ENCODE data around the gene CHD9.
"Not testable (repeated sequence)": the region's sequence is repeated elsewhere in the genome, so short reads cannot be mapped to it uniquely, and the experiment has no call there.

The CHD9 gene

DNA sequence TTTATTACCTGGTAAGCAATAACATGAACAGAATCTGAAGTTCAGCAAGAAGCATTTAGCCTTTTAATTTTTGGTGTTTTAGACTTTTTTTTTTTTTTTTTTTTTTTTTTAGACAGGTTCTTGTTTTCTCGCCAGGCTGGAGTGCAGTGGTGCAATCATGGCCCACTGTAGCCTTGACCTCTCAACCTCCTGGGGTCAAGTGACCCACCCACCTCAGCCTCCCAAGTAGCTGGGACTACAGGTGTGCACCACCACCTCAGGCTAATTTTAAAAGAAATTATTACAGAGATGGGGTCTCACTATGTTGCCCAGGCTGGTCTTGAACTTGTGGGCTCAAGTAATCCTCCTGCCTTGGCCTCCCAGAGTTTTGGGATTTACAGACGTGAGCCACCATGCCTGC, 206.5 kb downstream of the CHD9 start:
- in situ Hi-C loops (cut with HindIII; ENCODE audit: low sequenced_read_pairs), result loop anchor here (5.0 kb wide), 1 partner anchor 204 kb away; no protein-coding TSS in a partner anchor

DNA sequence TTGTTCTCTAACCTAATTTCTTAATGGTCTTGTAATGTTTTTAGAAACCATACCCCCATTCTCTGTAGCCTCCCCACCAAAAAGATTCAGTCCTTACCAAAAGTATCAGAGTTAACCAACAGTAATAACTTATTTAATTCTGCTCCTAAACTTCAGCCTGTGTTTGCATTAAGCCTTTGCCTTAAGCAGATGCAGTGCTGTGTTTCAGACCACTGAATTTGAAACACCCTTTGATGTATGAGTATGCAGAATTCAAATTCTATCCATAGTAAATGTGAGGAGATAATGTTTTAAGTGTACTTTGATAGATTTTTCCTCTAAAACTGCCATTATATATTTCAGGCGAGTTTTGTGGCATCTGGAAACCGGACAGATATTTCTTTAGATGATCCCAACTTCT, 207.9 kb downstream of the CHD9 start:
- in situ Hi-C loops (cut with HindIII; ENCODE audit: low sequenced_read_pairs), result loop anchor here (5.0 kb wide), 1 partner anchor 205 kb away; no protein-coding TSS in a partner anchor

DNA sequence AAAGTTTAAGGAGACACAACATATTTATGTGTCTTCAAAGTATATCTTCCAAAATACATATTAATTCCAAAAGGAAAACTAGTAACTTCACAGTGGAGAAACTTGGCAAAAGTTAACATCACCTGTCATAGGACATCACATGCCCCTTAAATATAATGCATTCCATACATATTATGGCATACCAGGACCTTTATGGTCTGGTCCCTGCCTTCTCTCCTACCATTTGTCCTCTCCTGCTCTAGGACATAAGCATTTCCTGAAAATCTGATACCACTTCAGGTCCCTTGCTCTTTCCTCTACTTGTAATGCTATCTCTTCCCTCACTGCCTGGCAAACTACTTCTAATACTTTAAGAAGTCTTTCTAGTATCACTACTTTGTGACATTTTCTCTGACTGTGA, 211.4 kb downstream of the CHD9 start:
- in situ Hi-C loops (cut with HindIII; ENCODE audit: low sequenced_read_pairs), result no loop called here

DNA sequence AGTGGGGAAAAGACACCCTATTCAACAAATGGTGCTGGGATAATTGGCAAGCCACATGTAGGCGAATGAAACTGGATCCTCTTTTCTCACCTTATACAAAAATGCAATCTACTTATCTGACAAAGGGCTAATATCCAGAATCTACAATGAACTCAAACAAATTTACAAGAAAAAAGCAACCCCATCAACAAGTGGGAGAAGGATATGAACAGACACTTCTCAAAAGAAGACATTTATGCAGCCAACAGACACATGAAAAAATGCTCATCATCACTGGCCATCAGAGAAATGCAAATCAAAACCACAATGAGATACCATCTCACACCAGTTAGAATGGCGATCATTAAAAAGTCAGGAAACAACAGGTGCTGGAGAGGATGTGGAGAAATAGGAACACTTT, 223.7 kb downstream of the CHD9 start:
- in situ Hi-C loops (cut with HindIII; ENCODE audit: low sequenced_read_pairs), result not testable (repeated sequence)

DNA sequence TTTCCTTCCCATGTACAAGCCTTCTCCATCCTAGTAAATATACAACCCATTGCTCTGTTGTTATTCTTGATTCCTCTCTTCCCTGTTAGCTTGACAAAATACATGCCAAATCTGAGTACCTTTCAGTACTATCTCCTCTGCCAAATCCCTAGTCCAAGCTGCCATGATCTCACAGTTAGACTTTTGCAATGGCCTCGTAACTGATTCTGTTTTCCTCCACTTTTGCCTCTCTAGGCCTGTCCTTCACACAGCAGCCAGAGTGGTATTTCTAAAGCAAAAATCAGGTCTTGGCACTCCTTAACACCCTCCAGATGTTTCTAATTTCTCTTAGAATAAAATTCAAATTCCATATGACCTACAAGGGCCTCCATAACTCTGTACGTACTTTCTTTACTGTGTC, 226.5 kb downstream of the CHD9 start:
- in situ Hi-C loops (cut with HindIII; ENCODE audit: low sequenced_read_pairs), result no loop called here

DNA sequence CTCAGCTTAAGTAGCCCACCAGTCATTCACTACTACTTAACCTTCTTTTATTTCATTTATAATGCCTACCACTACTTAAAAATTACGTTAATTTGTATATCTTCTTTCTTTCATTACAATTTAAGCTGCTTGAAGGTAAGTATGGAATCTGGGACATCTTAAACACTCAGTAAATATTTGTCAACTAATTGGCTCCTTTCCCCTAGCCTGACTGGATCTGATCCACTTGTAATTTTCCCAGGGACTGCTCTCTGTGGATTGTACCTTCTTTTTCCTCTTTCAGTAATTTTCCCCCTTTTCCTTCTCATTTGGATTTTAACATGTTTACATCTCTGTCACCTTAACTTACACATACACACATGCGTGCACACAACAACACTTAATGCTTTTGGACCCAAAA, 227.1 kb downstream of the CHD9 start:
- in situ Hi-C loops (cut with HindIII; ENCODE audit: low sequenced_read_pairs), result no loop called here

DNA sequence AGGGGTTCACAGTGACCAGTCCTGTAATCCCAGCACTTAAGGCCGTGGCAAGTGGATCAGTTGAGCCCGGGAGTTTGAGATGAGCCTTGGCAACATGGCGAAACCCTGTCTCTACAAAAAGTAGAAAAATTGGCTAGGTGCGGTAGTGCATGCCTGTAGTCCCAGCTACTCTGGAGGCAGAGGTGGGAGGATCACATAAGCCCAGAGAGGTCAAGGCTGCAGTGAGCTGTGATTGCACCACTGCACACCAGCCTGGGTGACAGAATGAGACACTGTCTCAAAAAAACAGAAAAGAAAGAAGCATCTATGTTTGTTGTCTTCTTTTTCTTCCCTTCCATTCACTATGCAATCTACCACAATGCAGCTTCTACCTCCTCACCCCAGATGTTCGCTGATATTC, 227.5 kb downstream of the CHD9 start:
- in situ Hi-C loops (cut with HindIII; ENCODE audit: low sequenced_read_pairs), result no loop called here

DNA sequence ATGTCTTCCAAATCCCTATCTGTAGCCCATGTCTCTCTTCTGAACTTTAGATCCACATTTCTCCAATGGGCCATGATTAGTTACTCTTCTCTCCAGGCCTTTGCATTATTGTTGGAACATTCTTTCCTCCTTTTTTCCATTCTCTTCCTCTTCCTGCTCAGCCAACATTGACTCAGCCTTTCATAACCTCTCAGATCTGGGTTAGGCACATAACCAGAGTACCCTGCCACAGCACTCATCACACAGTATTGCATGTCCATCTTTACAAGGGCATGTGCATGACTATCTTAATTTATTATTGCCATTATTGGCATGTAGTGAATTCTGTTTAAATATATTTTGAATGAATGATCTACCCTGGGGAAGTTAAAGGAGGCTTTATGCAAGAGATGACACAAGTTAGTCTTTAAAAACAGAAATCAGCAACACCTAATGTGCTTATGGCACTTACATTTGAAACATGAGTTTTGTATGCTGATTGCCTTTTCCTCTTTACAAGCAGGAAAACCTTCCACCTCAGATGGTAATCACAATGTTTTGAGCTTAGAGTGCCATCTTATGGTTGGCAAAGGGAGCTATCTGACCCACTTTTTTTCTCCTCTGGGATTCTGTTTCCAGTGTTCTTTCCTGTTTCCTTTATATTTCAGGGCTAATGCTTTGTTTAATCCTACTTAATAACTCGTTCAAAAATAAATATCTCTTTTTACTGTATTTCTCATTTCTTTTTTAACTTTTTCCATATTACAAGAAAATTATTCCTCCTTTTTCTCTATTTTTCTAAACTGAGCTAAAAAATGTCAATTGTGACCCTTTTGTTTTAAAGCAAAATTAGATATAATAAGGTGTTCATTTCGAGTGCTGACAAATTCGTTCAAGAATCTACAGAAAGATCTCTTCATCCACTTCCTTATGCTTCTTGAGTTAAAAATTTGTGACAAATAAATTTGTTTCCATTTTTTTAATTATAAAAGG, 228.5 kb downstream of the CHD9 start:
- in situ Hi-C loops (cut with HindIII; ENCODE audit: low sequenced_read_pairs), result no loop called here

DNA sequence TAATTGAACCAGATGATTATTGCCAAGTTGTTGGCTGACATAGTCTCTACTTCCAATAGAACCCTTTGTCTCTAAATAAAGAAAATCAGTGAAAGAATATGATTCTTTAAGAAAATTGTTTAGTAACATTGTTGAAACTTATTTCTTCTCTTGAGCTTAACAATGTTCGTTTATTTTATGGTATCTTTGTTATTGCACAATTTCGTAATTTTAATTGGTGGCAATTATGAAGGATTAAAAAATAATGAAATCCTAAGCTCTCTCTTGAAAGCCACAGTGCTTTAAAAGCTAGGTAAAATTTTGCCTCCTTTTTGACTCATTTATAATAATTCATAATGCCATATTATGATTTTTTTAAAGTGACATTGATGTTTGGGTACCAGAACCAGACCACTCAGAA, 230.4 kb downstream of the CHD9 start:
- in situ Hi-C loops (cut with HindIII; ENCODE audit: low sequenced_read_pairs), result no loop called here

DNA sequence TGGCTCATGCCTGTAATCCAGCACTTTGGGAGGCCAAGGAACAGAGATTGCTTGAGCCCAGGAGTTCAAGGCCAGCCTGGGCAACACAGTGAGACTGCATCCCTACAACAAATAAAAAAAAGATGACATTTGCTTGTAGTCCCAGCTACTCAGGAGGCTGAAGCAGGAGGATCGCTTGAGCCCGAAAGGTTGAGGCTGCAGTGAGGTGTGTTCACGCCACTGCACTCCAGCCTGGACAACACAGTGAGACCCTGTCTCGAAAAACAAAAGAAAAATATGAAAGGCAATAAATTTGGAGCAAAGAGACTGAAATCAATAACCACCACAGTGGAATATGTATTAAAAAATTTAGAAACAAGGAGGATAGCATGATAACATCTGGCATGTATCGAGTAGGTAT, 235.7 kb downstream of the CHD9 start:
- in situ Hi-C loops (cut with HindIII; ENCODE audit: low sequenced_read_pairs), result loop anchor here (5.0 kb wide), 1 partner anchor 217 kb away; no protein-coding TSS in a partner anchor

DNA sequence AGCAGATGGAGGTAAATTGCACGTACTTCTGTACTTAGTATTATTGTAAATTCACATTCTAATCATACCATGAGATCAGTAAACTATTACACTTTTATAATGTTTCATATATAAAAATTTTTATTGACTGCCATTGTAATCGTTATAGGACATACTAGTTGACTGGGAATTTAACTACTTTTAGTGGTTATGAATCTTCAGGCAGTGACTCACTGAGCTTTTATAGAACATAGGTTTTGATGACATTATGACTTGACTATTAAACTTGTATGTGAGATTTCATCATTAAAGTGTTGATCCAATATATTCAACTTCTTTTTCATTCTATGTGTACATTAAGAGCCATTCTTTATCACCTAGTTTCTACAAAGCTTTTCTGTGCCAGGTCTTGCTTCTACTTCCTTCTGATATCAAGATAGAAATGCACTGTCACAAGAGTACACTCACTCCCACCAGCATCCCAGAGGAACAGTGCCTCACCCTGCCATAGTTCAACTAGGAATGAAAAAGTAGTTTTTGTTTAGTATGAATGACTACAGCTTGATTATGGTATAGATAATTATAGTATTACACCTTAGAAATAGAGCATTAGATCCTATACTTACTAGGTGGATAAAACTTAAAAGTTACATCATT, 237.1 kb downstream of the CHD9 start:
- in situ Hi-C loops (cut with HindIII; ENCODE audit: low sequenced_read_pairs), result loop anchor here (5.0 kb wide), 1 partner anchor 215 kb away; no protein-coding TSS in a partner anchor

DNA sequence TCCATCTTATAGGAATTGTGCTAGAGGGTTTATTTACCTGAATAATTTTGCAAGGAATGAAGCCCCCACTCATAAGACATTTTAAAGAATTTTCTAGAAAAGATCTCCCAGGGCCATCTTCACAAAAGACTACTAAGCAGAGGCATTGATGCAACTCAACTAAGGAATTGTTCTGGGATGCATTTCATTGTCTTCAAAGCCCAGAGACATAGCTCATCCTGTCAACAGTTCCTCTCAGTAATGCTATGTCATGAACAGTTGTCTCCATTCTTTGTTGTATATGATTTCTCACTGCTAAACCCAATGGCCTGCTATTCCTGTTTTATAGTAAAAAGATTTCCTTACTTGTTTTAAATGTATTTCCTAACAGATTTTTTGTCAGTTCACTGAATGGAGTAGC, 242.7 kb downstream of the CHD9 start:
- in situ Hi-C loops (cut with HindIII; ENCODE audit: low sequenced_read_pairs), result no loop called here

DNA sequence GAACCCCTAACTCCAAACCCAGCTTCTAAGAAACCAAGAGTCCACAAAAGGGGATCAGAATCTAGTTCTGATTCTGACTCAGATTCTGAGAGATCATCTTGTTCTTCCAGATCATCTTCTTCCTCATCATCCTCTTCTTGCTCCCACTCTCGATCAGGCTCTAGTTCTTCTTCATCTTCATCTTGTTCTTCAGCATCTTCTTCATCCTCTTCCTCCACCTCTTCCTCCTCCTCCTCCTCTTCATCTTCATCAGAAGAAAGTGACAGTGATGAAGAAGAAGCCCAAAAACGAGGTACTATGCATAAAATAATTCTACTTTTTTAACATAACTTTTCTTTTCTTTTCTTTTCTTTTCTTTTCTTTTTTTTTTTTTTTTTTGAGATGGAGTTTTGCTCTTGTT, 249.5 kb downstream of the CHD9 start:
- in situ Hi-C loops (cut with HindIII; ENCODE audit: low sequenced_read_pairs), result no loop called here

DNA sequence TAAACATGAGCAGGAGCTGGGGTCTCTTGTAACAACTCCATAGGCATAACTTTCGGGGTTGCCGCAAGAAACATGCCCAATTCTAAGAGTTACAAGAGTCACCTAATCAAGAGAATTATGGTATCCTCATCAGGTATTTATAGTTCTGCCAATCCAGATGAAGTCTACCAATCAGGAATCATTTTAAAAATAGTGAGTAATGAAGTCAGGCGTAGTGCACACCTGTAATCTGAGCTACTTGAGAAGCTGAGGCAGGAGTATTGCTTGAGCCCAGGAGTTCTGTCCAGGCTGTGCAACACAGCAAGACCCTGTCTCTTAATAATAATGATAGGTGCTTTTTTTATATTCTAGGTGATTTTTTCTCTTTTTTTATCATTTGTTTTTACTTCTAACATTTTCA, 251.0 kb downstream of the CHD9 start:
- in situ Hi-C loops (cut with HindIII; ENCODE audit: low sequenced_read_pairs), result no loop called here

DNA sequence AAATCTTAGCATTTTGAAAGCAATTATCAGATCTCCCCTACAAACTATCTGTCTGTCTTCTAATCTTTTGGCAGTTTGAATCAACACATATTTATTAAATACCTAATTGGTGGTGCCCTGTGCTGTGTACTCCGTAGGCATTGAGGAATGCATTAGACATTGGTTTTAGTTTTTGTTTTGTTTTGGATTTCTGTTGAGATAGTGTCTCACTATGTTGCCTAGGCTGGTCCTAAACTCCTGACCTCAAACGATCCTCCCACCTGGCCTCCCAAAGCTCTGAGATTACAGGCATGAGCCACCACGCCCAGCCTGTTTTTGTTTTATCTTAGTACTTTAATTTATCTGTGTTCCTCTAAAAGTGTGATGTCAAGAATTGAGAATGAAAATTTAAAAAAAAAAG, 254.7 kb downstream of the CHD9 start:
- in situ Hi-C loops (cut with HindIII; ENCODE audit: low sequenced_read_pairs), result no loop called here

DNA sequence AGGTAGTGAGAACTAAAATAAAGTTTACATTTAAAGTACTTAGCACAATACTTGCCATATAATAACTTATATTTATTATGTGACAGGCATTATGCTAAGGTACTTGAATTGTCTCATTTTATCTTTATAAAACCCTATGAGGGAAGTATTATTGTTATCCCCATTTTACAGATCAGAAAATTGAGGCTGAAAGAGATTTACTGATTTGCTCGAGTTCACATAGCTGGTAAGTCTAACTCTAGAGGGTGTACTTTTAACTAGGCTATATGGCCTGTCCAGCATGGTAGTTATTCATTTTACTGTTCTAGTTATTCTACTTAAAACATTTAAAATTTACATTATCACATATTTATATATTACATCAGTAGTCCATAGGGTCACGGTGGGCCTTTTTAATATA, 266.2 kb downstream of the CHD9 start:
- in situ Hi-C loops (cut with HindIII; ENCODE audit: low sequenced_read_pairs), result no loop called here

DNA sequence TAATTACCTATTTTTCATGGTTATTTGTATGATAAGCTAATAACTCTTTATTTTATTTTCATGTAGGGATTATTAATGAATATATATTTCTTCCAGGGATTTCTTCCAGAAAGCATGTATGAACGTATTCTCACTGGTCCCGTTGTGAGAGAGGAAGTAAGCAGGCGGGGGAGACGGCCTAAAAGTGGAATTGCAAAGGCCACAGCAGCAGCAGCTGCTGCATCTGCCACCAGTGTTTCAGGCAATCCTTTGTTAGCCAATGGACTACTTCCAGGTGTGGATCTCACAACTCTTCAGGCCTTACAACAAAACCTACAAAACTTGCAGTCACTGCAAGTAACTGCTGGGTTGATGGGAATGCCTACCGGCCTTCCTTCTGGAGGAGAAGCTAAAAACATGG, 269.1 kb downstream of the CHD9 start:
- in situ Hi-C loops (cut with HindIII; ENCODE audit: low sequenced_read_pairs), result no loop called here

DNA sequence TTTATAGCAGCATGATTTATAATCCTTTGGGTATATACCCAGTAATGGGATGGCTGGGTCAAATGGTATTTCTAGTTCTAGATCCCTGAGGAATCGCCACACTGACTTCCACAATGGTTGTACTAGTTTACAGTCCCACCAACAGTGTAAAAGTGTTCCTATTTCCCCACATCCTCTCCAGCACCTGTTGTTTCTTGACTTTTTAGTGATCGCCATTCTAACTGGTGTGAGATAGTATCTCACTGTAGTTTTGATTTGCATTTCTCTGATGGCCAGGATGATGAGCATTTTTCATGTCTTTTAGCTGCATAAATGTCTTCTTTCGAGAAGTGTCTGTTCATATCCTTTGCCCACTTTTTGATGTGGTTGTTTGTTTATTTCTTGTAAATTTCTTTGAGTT, 276.2 kb downstream of the CHD9 start:
- in situ Hi-C loops (cut with HindIII; ENCODE audit: low sequenced_read_pairs), result not testable (repeated sequence)

DNA sequence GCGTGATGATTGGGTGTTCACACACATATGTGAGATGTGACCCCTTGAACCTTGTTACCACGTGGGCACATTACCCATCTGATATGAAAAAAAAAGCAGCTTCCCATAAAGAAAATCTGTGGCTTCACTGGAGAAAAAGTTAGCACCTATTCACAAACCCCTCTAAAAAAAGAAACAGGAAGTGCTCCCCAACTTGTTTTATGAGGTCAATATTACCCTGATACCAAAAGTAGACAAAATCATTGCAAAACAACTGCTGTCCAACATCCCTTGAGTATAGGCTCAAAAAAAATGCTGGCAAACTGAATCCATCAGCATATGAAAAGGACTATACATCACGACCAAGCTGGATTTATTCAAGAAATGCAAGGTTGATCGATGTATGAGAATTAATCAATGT, 279.8 kb downstream of the CHD9 start:
- in situ Hi-C loops (cut with HindIII; ENCODE audit: low sequenced_read_pairs), result no loop called here

DNA sequence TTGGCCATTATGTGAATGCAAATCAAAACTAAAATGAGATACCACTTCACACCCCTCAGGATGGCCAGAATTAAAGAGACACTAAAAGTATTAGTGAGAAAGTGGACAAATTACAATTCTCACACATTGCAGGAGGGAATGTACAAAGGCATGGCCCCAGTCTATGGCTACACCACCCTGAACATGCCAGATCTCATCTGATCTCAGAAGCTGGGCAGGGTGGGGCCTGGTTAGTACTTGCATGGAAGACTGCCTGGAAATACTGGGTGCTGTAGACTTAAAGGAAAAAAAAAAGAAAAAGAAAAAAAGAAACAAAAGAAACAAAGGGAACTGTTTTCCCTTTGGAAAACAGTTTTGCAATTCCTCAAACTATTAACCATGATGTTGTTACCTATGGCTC, 282.5 kb downstream of the CHD9 start:
- in situ Hi-C loops (cut with HindIII; ENCODE audit: low sequenced_read_pairs), result no loop called here

DNA sequence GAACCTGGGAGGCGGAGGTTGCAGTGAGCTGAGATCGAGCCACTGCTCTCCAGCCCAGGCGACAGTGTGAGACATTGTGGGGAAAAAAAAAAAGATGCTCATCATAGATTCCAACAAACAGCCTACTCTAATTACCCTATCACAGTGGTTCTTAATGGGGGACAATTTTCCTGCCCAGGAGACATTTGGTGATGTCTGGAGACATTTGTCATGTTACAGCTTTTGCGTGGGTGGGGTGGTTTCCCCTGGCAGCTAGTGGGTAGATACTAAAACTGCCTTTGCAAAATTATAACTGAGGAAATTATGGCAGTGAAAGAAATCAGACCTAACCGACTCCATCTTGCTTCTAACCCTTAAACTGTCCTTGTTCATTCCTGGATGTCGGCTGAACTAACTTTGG, 287.0 kb downstream of the CHD9 start:
- in situ Hi-C loops (cut with HindIII; ENCODE audit: low sequenced_read_pairs), result no loop called here

DNA sequence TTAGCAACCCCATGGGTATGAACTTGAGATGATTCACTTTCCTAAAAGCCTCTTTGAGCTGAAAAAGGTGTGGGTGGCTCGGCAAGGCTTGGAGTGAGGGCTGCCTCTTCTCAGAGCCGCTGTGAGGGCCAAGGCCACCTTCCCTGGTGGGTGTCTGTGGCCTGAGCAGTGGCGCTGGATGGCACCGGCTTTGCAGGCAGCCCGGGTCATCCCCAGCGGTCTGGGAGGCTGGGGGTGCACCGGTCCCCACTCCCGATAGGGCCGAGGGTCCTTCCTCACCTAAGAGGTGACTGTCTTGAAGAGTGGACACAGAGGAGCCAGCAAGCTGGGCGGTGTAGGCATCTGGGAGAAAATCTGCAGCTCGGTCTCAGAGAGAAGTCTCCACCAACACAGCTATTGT, 300.3 kb downstream of the CHD9 start:
- in situ Hi-C loops (cut with HindIII; ENCODE audit: low sequenced_read_pairs), result no loop called here

Data from endothelial cell of hepatic sinusoid (primary cell).